ENCODE data around the gene ZAR1L. TPM values are rescaled to one million over a fixed set of nuclear protein-coding genes. Genes with fewer than 3 reads are reported as not detected.
"Not testable (repeated sequence)": the region's sequence is repeated elsewhere in the genome, so short reads cannot be mapped to it uniquely, and the experiment has no call there.

The ZAR1L gene, protein sequence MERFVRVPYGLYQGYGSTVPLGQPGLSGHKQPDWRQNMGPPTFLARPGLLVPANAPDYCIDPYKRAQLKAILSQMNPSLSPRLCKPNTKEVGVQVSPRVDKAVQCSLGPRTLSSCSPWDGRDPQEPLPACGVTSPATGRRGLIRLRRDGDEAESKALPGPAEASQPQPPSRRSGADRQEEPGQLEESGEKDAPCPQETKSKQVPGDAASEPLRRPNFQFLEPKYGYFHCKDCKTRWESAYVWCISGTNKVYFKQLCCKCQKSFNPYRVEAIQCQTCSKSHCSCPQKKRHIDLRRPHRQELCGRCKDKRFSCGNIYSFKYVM
- total RNA-seq: not detected
- polyA plus RNA-seq: not detected

DNA sequence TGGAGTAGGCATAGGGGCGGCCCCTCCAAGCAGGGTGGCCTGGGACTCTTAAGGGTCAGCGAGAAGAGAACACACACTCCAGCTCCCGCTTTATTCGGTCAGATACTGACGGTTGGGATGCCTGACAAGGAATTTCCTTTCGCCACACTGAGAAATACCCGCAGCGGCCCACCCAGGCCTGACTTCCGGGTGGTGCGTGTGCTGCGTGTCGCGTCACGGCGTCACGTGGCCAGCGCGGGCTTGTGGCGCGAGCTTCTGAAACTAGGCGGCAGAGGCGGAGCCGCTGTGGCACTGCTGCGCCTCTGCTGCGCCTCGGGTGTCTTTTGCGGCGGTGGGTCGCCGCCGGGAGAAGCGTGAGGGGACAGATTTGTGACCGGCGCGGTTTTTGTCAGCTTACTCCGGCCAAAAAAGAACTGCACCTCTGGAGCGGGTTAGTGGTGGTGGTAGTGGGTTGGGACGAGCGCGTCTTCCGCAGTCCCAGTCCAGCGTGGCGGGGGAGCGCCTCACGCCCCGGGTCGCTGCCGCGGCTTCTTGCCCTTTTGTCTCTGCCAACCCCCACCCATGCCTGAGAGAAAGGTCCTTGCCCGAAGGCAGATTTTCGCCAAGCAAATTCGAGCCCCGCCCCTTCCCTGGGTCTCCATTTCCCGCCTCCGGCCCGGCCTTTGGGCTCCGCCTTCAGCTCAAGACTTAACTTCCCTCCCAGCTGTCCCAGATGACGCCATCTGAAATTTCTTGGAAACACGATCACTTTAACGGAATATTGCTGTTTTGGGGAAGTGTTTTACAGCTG, at the start of gene ZAR1L, which contains the start of gene BRCA2:
Gene ZAR1L (minus strand): TSS at position 126 of the 790 bp plus-strand sequence. CDS start 3,438 bp downstream, outside the sequence.
Gene BRCA2 (plus strand): TSS at position 271 of the 790 bp plus-strand sequence. CDS start 953 bp downstream, outside the sequence.
- H3K27ac ChIP-seq (ENCODE audit: low read depth in 1 of 2, low read length in 2 of 2): peak within 1 kb of the TSS; percentile 78 to 96
- peak within 1 kb of the TSS; percentile 88 to 89 for H3K9ac ChIP-seq (ENCODE audit: low read depth in 1 of 2, low read length in 2 of 2)
- TF ChIP-seq GABPA (IDR thresholded peaks at IDR 0.05 in 1 of 2, conservative IDR thresholded peaks at IDR 0.05 in 1 of 2): peak in 1 of 2 donors; percentile 63
- TF ChIP-seq, protein P1, sequence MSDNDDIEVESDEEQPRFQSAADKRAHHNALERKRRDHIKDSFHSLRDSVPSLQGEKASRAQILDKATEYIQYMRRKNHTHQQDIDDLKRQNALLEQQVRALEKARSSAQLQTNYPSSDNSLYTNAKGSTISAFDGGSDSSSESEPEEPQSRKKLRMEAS (IDR thresholded peaks at IDR 0.05): peak; percentile 36
- TF ChIP-seq, protein P2, sequence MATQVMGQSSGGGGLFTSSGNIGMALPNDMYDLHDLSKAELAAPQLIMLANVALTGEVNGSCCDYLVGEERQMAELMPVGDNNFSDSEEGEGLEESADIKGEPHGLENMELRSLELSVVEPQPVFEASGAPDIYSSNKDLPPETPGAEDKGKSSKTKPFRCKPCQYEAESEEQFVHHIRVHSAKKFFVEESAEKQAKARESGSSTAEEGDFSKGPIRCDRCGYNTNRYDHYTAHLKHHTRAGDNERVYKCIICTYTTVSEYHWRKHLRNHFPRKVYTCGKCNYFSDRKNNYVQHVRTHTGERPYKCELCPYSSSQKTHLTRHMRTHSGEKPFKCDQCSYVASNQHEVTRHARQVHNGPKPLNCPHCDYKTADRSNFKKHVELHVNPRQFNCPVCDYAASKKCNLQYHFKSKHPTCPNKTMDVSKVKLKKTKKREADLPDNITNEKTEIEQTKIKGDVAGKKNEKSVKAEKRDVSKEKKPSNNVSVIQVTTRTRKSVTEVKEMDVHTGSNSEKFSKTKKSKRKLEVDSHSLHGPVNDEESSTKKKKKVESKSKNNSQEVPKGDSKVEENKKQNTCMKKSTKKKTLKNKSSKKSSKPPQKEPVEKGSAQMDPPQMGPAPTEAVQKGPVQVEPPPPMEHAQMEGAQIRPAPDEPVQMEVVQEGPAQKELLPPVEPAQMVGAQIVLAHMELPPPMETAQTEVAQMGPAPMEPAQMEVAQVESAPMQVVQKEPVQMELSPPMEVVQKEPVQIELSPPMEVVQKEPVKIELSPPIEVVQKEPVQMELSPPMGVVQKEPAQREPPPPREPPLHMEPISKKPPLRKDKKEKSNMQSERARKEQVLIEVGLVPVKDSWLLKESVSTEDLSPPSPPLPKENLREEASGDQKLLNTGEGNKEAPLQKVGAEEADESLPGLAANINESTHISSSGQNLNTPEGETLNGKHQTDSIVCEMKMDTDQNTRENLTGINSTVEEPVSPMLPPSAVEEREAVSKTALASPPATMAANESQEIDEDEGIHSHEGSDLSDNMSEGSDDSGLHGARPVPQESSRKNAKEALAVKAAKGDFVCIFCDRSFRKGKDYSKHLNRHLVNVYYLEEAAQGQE (IDR thresholded peaks at IDR 0.05): peak; percentile 8
- TF ChIP-seq EGR1 (IDR thresholded peaks at IDR 0.05; ENCODE audit: low read depth in 2 of 2): peak in 1 of 2 donors; percentile 30
- TF ChIP-seq YY1 (IDR thresholded peaks at IDR 0.05): peak; percentile 64
- peak in 1 of 2 donors; percentile 25 for TF ChIP-seq HNF4A (conservative IDR thresholded peaks at IDR 0.05)
- TF ChIP-seq, protein P3, sequence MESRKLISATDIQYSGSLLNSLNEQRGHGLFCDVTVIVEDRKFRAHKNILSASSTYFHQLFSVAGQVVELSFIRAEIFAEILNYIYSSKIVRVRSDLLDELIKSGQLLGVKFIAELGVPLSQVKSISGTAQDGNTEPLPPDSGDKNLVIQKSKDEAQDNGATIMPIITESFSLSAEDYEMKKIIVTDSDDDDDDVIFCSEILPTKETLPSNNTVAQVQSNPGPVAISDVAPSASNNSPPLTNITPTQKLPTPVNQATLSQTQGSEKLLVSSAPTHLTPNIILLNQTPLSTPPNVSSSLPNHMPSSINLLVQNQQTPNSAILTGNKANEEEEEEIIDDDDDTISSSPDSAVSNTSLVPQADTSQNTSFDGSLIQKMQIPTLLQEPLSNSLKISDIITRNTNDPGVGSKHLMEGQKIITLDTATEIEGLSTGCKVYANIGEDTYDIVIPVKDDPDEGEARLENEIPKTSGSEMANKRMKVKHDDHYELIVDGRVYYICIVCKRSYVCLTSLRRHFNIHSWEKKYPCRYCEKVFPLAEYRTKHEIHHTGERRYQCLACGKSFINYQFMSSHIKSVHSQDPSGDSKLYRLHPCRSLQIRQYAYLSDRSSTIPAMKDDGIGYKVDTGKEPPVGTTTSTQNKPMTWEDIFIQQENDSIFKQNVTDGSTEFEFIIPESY (IDR thresholded peaks at IDR 0.05): no peak
- TF ChIP-seq HNF4G (IDR thresholded peaks at IDR 0.05): no peak
- H3K9me3 ChIP-seq (ENCODE audit: control insufficient read depth in 4 of 4, low read length in 3 of 4): no peaks in the 10 kb centered on the region
- H3K36me3 ChIP-seq (ENCODE audit: control insufficient read depth in 4 of 4, insufficient read depth in 3 of 4, low read depth in 1 of 4, low read length in 3 of 4): no peaks in the 10 kb centered on the region
- peak; percentile 88 for DNase-seq (ENCODE audit: low spot score)
- H3K27me3 ChIP-seq (ENCODE audit: control insufficient read depth in 4 of 4, insufficient read depth in 4 of 4, low read length in 3 of 4): no peaks in the 10 kb centered on the region
- H3K4me3 ChIP-seq (ENCODE audit: low read depth in 1 of 3, low read length in 3 of 3): peak within 1 kb of the TSS; percentile 73 to 92 (median 88)
- WGBS: under 1% methylated on average over 60 of the region's 60 CpGs
- H3K4me1 ChIP-seq (ENCODE audit: control insufficient read depth in 4 of 4, insufficient read depth in 4 of 4, low read length in 3 of 4): peaks cover 2 to 6% (median 3%) of the 10 kb centered on the region in 4 donors

DNA sequence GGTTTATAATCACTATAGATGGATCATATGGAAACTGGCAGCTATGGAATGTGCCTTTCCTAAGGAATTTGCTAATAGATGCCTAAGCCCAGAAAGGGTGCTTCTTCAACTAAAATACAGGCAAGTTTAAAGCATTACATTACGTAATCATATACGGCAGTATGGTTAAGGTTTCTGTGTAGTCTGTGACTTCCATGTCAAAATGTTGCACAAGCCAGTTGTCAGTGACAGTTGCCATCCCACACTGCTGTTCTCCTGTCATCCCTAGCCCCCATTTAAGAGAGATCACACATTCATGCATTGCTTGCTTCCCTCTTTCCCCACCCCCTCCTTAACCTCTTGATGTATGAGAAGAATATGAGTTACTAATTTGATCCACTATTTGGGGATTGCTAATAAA, 47.4 kb upstream of the ZAR1L start:
- no peaks in the 10 kb centered on the region for H3K9me3 ChIP-seq (ENCODE audit: control insufficient read depth in 4 of 4, low read length in 3 of 4)
- no peak overlapping the region for H3K4me3 ChIP-seq (ENCODE audit: low read depth in 1 of 3, low read length in 3 of 3)
- no peaks in the 10 kb centered on the region for H3K36me3 ChIP-seq (ENCODE audit: control insufficient read depth in 4 of 4, insufficient read depth in 3 of 4, low read depth in 1 of 4, low read length in 3 of 4)
- no peak for DNase-seq (ENCODE audit: low spot score)
- no peak overlapping the region for H3K9ac ChIP-seq (ENCODE audit: low read depth in 1 of 2, low read length in 2 of 2)
- WGBS: 89% methylated on average over 2 of the region's 2 CpGs
- TF ChIP-seq HNF4G (IDR thresholded peaks at IDR 0.05): no peak
- TF ChIP-seq YY1 (IDR thresholded peaks at IDR 0.05): no peak
- TF ChIP-seq, protein P4, sequence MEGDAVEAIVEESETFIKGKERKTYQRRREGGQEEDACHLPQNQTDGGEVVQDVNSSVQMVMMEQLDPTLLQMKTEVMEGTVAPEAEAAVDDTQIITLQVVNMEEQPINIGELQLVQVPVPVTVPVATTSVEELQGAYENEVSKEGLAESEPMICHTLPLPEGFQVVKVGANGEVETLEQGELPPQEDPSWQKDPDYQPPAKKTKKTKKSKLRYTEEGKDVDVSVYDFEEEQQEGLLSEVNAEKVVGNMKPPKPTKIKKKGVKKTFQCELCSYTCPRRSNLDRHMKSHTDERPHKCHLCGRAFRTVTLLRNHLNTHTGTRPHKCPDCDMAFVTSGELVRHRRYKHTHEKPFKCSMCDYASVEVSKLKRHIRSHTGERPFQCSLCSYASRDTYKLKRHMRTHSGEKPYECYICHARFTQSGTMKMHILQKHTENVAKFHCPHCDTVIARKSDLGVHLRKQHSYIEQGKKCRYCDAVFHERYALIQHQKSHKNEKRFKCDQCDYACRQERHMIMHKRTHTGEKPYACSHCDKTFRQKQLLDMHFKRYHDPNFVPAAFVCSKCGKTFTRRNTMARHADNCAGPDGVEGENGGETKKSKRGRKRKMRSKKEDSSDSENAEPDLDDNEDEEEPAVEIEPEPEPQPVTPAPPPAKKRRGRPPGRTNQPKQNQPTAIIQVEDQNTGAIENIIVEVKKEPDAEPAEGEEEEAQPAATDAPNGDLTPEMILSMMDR (IDR thresholded peaks at IDR 0.05; ENCODE audit: low read depth, low read length, missing input control): no peak
- no peak for TF ChIP-seq TAF1 (conservative IDR thresholded peaks at IDR 0.05)
- no peak for TF ChIP-seq NR2F2 (IDR thresholded peaks at IDR 0.05)
- no peak for TF ChIP-seq HNF4A (conservative IDR thresholded peaks at IDR 0.05)
- no peak for TF ChIP-seq GABPA (IDR thresholded peaks at IDR 0.05 in 1 of 2, conservative IDR thresholded peaks at IDR 0.05 in 1 of 2)
- TF ChIP-seq FOXA2 (IDR thresholded peaks at IDR 0.05): no peak
- TF ChIP-seq SP1 (IDR thresholded peaks at IDR 0.05): no peak
- TF ChIP-seq, protein P1 (IDR thresholded peaks at IDR 0.05): no peak
- TF ChIP-seq EGR1 (IDR thresholded peaks at IDR 0.05; ENCODE audit: low read depth in 2 of 2): no peak
- TF ChIP-seq RXRA (IDR thresholded peaks at IDR 0.05): no peak
- no peak overlapping the region for H3K27ac ChIP-seq (ENCODE audit: low read depth in 1 of 2, low read length in 2 of 2)
- H3K27me3 ChIP-seq (ENCODE audit: control insufficient read depth in 4 of 4, insufficient read depth in 4 of 4, low read length in 3 of 4): no peaks in the 10 kb centered on the region
- H3K4me1 ChIP-seq (ENCODE audit: control insufficient read depth in 4 of 4, insufficient read depth in 4 of 4, low read length in 3 of 4): no peaks in the 10 kb centered on the region

DNA sequence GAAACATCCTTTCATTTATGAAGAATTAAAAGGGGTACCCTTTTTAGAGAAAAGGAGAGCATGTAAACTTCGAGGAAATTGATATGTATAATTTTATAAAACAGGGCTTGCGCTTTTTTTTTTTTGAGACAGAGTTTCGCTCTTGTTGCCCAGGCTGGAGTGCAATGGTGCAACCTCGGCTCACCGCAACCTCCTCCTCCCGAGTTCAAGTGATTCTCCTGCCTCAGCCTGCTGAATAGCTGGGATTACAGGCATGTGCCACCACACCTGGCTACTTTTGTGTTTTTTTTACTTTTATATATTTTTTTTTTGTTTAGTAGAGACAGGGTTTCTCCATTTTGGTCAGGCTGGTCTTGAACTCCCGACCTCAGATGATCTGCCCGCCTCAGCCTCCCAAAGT, 40.8 kb upstream of the ZAR1L start:
- H3K27ac ChIP-seq (ENCODE audit: low read depth in 1 of 2, low read length in 2 of 2); H3K4me3 ChIP-seq (ENCODE audit: low read depth in 1 of 3, low read length in 3 of 3); H3K36me3 ChIP-seq (ENCODE audit: control insufficient read depth in 4 of 4, insufficient read depth in 3 of 4, low read depth in 1 of 4, low read length in 3 of 4); H3K27me3 ChIP-seq (ENCODE audit: control insufficient read depth in 4 of 4, insufficient read depth in 4 of 4, low read length in 3 of 4); H3K9ac ChIP-seq (ENCODE audit: low read depth in 1 of 2, low read length in 2 of 2); DNase-seq (ENCODE audit: low spot score); H3K9me3 ChIP-seq (ENCODE audit: control insufficient read depth in 4 of 4, low read length in 3 of 4); H3K4me1 ChIP-seq (ENCODE audit: control insufficient read depth in 4 of 4, insufficient read depth in 4 of 4, low read length in 3 of 4): not testable (repeated sequence)
- 98% methylated on average over 8 of the region's 8 CpGs for WGBS
